ENCODE data around the gene STEAP1B.

- TF ChIP-seq CREB1 (IDR thresholded peaks at IDR 0.05; ENCODE audit: low read depth) (no peak), NFIC (IDR thresholded peaks at IDR 0.05) (no peak), REST (IDR thresholded peaks at IDR 0.05; ENCODE audit: low read depth) (no peak), MAX (IDR thresholded peaks at IDR 0.05) (no peak), FOXM1 (IDR thresholded peaks at IDR 0.05; ENCODE audit: borderline replicate concordance, low read depth) (no peak), RAD21 (IDR thresholded peaks at IDR 0.05; ENCODE audit: low read depth) (no peak), CEBPB (IDR thresholded peaks at IDR 0.05) (no peak), TAF1 (IDR thresholded peaks at IDR 0.05; ENCODE audit: low read depth) (no peak), YY1 (IDR thresholded peaks at IDR 0.05; ENCODE audit: low read depth) (no peak), EGR1 (IDR thresholded peaks at IDR 0.05) (no peak), USF1 (IDR thresholded peaks at IDR 0.05) (no peak), EP300 (IDR thresholded peaks at IDR 0.05; ENCODE audit: borderline replicate concordance) (no peak), TCF12 (IDR thresholded peaks at IDR 0.05; ENCODE audit: low read depth) (no peak)
Observed at GRCh38 chr7:22427855-22428254, 72.1 kb downstream of the STEAP1B start.

All from Ishikawa (cell line).